DOHH2 (cell line): ENCODE data around the gene LYRM4.

Experiments
- H3F3A ChIP-seq: fragments of 200-600 bp; sonication (generic), shearing (Covaris generic); 2 replicates; pipeline ENCODE4 v1.6.0; 2016; ENCODE audit warnings: antibody characterized with exemption, mild to moderate bottlenecking; ENCODE audit not compliant: control insufficient read depth, insufficient read depth
- H3K27ac ChIP-seq: fragments of 200-600 bp; sonication (generic); 2 replicates; pipeline ENCODE4 v1.5.1; 2014; ENCODE audit warnings: low read depth, mild to moderate bottlenecking, low read length, moderate library complexity
- H3K27me3 ChIP-seq: fragments of 200-600 bp; sonication (generic); 2 replicates; pipeline ENCODE4 v1.6.1; 2014; ENCODE audit warnings: mild to moderate bottlenecking, low read length, mixed read lengths; ENCODE audit not compliant: control insufficient read depth
- H3K36me3 ChIP-seq: fragments of 200-600 bp; sonication (generic); 2 replicates; pipeline ENCODE4 v1.6.1; 2014; ENCODE audit warnings: mild to moderate bottlenecking, low read length, moderate library complexity, mixed read lengths; ENCODE audit not compliant: control insufficient read depth
- H3K4me1 ChIP-seq: fragments of 200-600 bp; sonication (generic); 2 replicates; pipeline ENCODE4 v1.6.1; 2014; ENCODE audit warnings: mild to moderate bottlenecking, low read length, mixed read lengths; ENCODE audit not compliant: control insufficient read depth
- H3K4me2 ChIP-seq: fragments of 200-600 bp; sonication (generic); 2 replicates; pipeline ENCODE4 v1.6.0; 2014; ENCODE audit warnings: mild to moderate bottlenecking, low read length, moderate library complexity
- H3K4me3 ChIP-seq: fragments of 200-600 bp; sonication (generic); 2 replicates; pipeline ENCODE4 v1.5.1; 2014; ENCODE audit warnings: mild to moderate bottlenecking, low read length, mixed read lengths
- H3K79me2 ChIP-seq: fragments of 200-600 bp; sonication (generic); 2 replicates; pipeline ENCODE4 v1.6.1; 2014; ENCODE audit warnings: mild to moderate bottlenecking, low read length, mixed read lengths; ENCODE audit not compliant: control insufficient read depth
- H3K9me2 ChIP-seq: fragments of 200-600 bp; sonication (generic); replicated peaks from 2 replicates; pipeline ENCODE4 v1.6.1; 2014; ENCODE audit warnings: mild to moderate bottlenecking, low read length, mixed read lengths; ENCODE audit not compliant: control insufficient read depth
- H3K9me3 ChIP-seq: fragments of 200-600 bp; sonication (generic); 2 replicates; pipeline ENCODE4 v1.6.1; 2014; ENCODE audit warnings: antibody characterized with exemption, low read length, mixed read lengths; ENCODE audit not compliant: control insufficient read depth, insufficient read depth
- H4K20me1 ChIP-seq: fragments of 200-600 bp; sonication (generic); 2 replicates; pipeline ENCODE4 v1.6.0; 2014; ENCODE audit warnings: low read depth, mild to moderate bottlenecking, antibody characterized with exemption, low read length, moderate library complexity; ENCODE audit not compliant: control insufficient read depth, insufficient read depth
- CTCF ChIP-seq: fragments of 200-600 bp; sonication (generic); IDR thresholded peaks from one replicate; pipeline ENCODE4 v1.5.1; 2014; ENCODE audit warnings: antibody characterized with exemption, mild to moderate bottlenecking, low read depth, low read length; ENCODE audit not compliant: poor library complexity, severe bottlenecking
- EZH2phosphoT487 ChIP-seq: fragments of 200-600 bp; sonication (generic); IDR thresholded peaks from 2 replicates; pipeline ENCODE4 v1.6.1; 2017; ENCODE audit warnings: borderline replicate concordance, mild to moderate bottlenecking, antibody characterized with exemption, low read length, moderate library complexity, mixed read lengths

The LYRM4 gene

GRCh38 chr6:5126214-5126613 lies 134.5 kb downstream of the LYRM4 start:
- Histone ChIP-seq H3K4me2 (no peak overlapping the region), H3K4me1 (peaks cover 16% of the 10 kb centered on the region), H3K9me2 (no peaks in the 10 kb centered on the region), H3K27ac (no peak overlapping the region), H3K9me3 (no peaks in the 10 kb centered on the region), H3F3A (no peaks in the 10 kb centered on the region; the same call in 1 of the 2 replicates), H3K4me3 (no peak overlapping the region), H4K20me1 (no peaks in the 10 kb centered on the region), H3K79me2 (no peaks in the 10 kb centered on the region), H3K36me3 (no peaks in the 10 kb centered on the region), H3K27me3 (no peaks in the 10 kb centered on the region)
- TF ChIP-seq EZH2phosphoT487 = no peak
- TF ChIP-seq CTCF = no peak

- Histone ChIP-seq H3K27me3 (no peaks in the 10 kb centered on the region), H3K9me3 (no peaks in the 10 kb centered on the region; the same call in 1 of the 2 replicates), H3K4me1 (peaks cover 16% of the 10 kb centered on the region), H3K79me2 (no peaks in the 10 kb centered on the region), H3K4me3 (no peak overlapping the region), H4K20me1 (no peaks in the 10 kb centered on the region), H3K4me2 (no peak overlapping the region), H3K27ac (no peak overlapping the region), H3K36me3 (no peaks in the 10 kb centered on the region), H3K9me2 (no peaks in the 10 kb centered on the region), H3F3A (no peaks in the 10 kb centered on the region)
- no peak for TF ChIP-seq CTCF
- TF ChIP-seq EZH2phosphoT487 = no peak
Observed at GRCh38 chr6:5125152-5126006, 135.4 kb downstream of the LYRM4 start.

GRCh38 chr6:5124526-5124925 lies 136.2 kb downstream of the LYRM4 start:
- peaks cover 16% of the 10 kb centered on the region for H3K4me1 ChIP-seq

More at GRCh38 chr6:5124526-5124925, 136.2 kb downstream of the LYRM4 start:
- no peaks in the 10 kb centered on the region for H4K20me1 ChIP-seq
- H3K27ac ChIP-seq = no peak overlapping the region
- H3K4me2 ChIP-seq = no peak overlapping the region
- TF ChIP-seq CTCF (no peak), EZH2phosphoT487 (no peak)
- H3K27me3 ChIP-seq = no peaks in the 10 kb centered on the region
- H3K9me3 ChIP-seq = no peaks in the 10 kb centered on the region; the same call in 1 of the 2 replicates
- no peaks in the 10 kb centered on the region for H3K36me3 ChIP-seq
- no peaks in the 10 kb centered on the region for H3K9me2 ChIP-seq
- no peaks in the 10 kb centered on the region for H3F3A ChIP-seq
- H3K79me2 ChIP-seq = no peaks in the 10 kb centered on the region
- no peak overlapping the region for H3K4me3 ChIP-seq
